GM06990 (cell line): ENCODE results near the gene COLEC12.

Experiments
- DNase-seq: peaks from one replicate; pipeline ENCODE4 v3.0.0-alpha.2; 2011; ENCODE audit not compliant: insufficient read length; ENCODE audit errors: extremely low read depth
- H3K27me3 ChIP-seq: replicated peaks from 2 replicates; pipeline ENCODE4 v1.6.0; 2011; ENCODE audit warnings: low read length; ENCODE audit not compliant: control insufficient read depth, insufficient read depth
- H3K36me3 ChIP-seq: 2 replicates; pipeline ENCODE4 v1.5.1; 2011; ENCODE audit warnings: low read length; ENCODE audit not compliant: control insufficient read depth, insufficient read depth
- H3K4me3 ChIP-seq: replicated peaks from 2 replicates; pipeline ENCODE4 v1.5.1; 2011; ENCODE audit warnings: low read depth, mild to moderate bottlenecking, control low read depth, low read length
- CTCF ChIP-seq: IDR thresholded peaks from 2 replicates; pipeline ENCODE4 v1.5.1; 2011; ENCODE audit warnings: low read length, control low read depth, mild to moderate bottlenecking, inconsistent platforms; ENCODE audit not compliant: insufficient read depth, poor library complexity, severe bottlenecking

The COLEC12 gene

GRCh38 chr18:489244-490023 lies 11.1 kb downstream of the COLEC12 start:
- Histone ChIP-seq H3K27me3 (peaks cover 1% of the 10 kb centered on the region; the same call in 1 of the 2 replicates), H3K4me3 (no peak overlapping the region), H3K36me3 (no peaks in the 10 kb centered on the region)
- DNase-seq, result no peak
- TF ChIP-seq CTCF, result no peak

DNA sequence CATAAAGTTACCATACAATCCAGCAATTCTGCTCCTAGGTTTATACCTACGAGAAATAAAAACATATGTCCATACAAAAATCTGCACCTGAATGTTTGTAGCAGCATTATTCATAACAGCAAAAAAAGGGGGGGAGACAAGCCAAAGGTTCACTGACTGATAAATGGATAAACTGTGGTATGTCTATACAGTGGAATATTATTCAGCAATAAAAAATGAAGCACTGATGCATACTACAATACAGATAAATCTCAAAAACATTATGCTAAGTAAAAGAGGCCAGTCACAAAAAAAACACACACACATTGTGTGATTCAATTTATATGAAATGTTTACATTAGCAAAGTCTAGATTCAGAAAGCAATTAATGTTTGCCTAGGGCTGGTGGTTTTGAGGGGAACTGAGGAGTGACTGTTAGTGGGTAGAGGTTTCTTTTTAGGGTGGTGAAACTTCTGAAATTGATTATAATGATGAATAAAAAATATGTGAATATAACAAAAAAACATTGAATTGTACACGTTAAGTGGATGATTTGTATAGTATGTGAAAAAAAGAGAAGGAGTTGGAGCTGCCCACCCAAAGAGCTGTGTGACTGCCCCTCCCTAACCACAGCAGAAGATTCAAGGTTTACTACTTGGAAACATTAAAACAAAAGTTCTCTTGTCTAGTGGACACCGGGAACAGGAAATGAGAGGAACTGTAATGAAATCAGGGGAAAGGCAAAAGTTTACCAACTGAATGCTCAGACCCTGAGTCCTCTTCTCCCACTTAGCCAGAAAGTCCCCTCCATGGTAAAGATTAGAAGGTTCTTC lies 13.4 kb downstream of the COLEC12 start:
- no peaks in the 10 kb centered on the region for H3K36me3 ChIP-seq
- no peak overlapping the region for H3K4me3 ChIP-seq
- no peak for TF ChIP-seq CTCF
- peaks cover 1% of the 10 kb centered on the region; the same call in 1 of the 2 replicates for H3K27me3 ChIP-seq
- no peak for DNase-seq

GRCh38 chr18:484749-485464 lies 15.6 kb downstream of the COLEC12 start:
- no peak for DNase-seq
- H3K27me3 ChIP-seq, result no peaks in the 10 kb centered on the region; the same call in 1 of the 2 replicates
- H3K36me3 ChIP-seq, result no peaks in the 10 kb centered on the region
- H3K4me3 ChIP-seq, result no peak overlapping the region
- TF ChIP-seq CTCF, result no peak

DNA sequence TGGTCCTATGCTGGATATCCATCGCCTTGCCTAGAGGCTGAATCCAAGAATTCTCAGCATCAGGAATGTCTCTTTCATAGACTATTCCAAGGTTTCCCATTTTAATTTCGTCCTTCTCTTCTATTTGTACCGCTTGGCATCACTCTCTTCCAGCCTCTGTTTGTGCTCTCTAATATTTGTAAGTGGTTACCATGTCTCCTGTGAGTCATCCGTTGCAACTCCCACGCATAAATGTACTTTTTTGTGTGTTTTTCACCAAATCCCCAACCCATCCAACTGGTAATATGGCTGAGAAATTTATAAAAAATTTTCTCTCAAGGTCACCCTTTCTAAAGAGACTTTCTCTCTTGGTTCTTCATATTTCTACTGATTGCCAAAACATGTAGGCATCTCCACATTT lies 21.8 kb downstream of the COLEC12 start:
- no peak for DNase-seq
- Histone ChIP-seq H3K27me3 (no peaks in the 10 kb centered on the region; the same call in 1 of the 2 replicates), H3K36me3 (no peaks in the 10 kb centered on the region), H3K4me3 (no peak overlapping the region)
- no peak for TF ChIP-seq CTCF

GRCh38 chr18:477565-477964 lies 22.9 kb downstream of the COLEC12 start:
- peak; percentile 64 for TF ChIP-seq CTCF
- H3K27me3 ChIP-seq, result no peaks in the 10 kb centered on the region
- DNase-seq, result no peak

More at GRCh38 chr18:477565-477964, 22.9 kb downstream of the COLEC12 start:
- Histone ChIP-seq H3K36me3 (no peaks in the 10 kb centered on the region), H3K4me3 (no peak overlapping the region)
